H1 (cell line): Measurements from ENCODE around the gene CDK5RAP2. TPM values are rescaled to one million over a fixed set of nuclear protein-coding genes. Genes with fewer than 3 reads are reported as not detected.

Experiments
- CTCF ChIA-PET: fragments of 300-600 bp; sonication (Branson Sonifier 250); formaldehyde crosslinking; loops from one replicate; lab custom pipeline; 2021; ENCODE audit not compliant: partially characterized antibody; lab: Charles Lee
- POLR2A ChIA-PET: fragments of 300-600 bp; sonication (Branson Sonifier 250); formaldehyde crosslinking; loops from one replicate; lab custom pipeline; 2021; ENCODE audit warnings: inconsistent platforms; ENCODE audit not compliant: partially characterized antibody; lab: Charles Lee
- DNase-seq, 2 experiments: peaks; one replicate each; pipeline versions ENCODE4 v3.0.0 to v3.0.0-alpha.2; 2010 to 2022; ENCODE audit warnings: low spot score in 2 of 2, low read depth in 1 of 2, mixed read lengths in 1 of 2
- FAIRE-seq: peaks from 2 replicates; lab custom pipeline; 2011; peaks lifted over from hg19 to GRCh38; lab: Jason Lieb, UNC
- H2AFZ ChIP-seq: 2 replicates; pipeline ENCODE4 v1.8.1; 2012; ENCODE audit warnings: low read length, inconsistent platforms
- H2AK5ac ChIP-seq: 2 replicates; pipeline ENCODE4 v1.6.1; 2013; ENCODE audit warnings: low read depth, low read length
- H2BK120ac ChIP-seq: replicated peaks from 2 replicates; pipeline ENCODE3; 2013; ENCODE audit warnings: low read depth, low read length, inconsistent platforms
- H2BK12ac ChIP-seq: 2 replicates; pipeline ENCODE4 v1.6.1; 2013; ENCODE audit warnings: low read depth, low read length
- H2BK15ac ChIP-seq: 2 replicates; pipeline ENCODE4 v1.6.1; 2013; ENCODE audit warnings: low read length
- H2BK20ac ChIP-seq: 2 replicates; pipeline ENCODE4 v1.6.1; 2013; ENCODE audit warnings: low read length
- H2BK5ac ChIP-seq: 2 replicates; pipeline ENCODE4 v1.6.1; 2013; ENCODE audit warnings: low read depth, low read length
- H3K14ac ChIP-seq: 2 replicates; pipeline ENCODE4 v1.6.1; 2013; ENCODE audit warnings: inconsistent platforms; ENCODE audit not compliant: insufficient read length
- H3K18ac ChIP-seq: 2 replicates; pipeline ENCODE4 v1.6.1; 2013; ENCODE audit warnings: low read length; ENCODE audit errors: extremely low read depth
- H3K23ac ChIP-seq: 2 replicates; pipeline ENCODE4 v1.6.1; 2013; ENCODE audit warnings: inconsistent platforms; ENCODE audit not compliant: insufficient read length
- H3K23me2 ChIP-seq: 2 replicates; pipeline ENCODE4 v1.6.1; 2013; ENCODE audit warnings: low read depth, low read length
- H3K27ac ChIP-seq: 2 replicates; pipeline ENCODE4 v1.6.1; 2011; ENCODE audit warnings: low read depth, low read length, inconsistent platforms
- H3K27me3 ChIP-seq, 4 experiments: replicated peaks in 1 of 4; 1 replicate in 1 of 4; 2 replicates in 3 of 4; pipeline versions ENCODE4 v1.6.1 to v1.8.1; 2011 to 2013; ENCODE audit warnings: low read length in 3 of 4, mild to moderate bottlenecking in 3 of 4, inconsistent platforms in 2 of 4, mixed read lengths in 2 of 4, moderate library complexity in 1 of 4; ENCODE audit not compliant: control insufficient read depth in 3 of 4, insufficient read depth in 3 of 4; ENCODE audit errors: extremely low read depth in 1 of 4
- H3K36me3 ChIP-seq, 4 experiments: 2 replicates each; pipeline versions ENCODE4 v1.6.1 to v1.8.1; 2011 to 2013; ENCODE audit warnings: mild to moderate bottlenecking in 4 of 4, low read length in 3 of 4, moderate library complexity in 2 of 4, control low read depth in 1 of 4, inconsistent platforms in 1 of 4; ENCODE audit not compliant: insufficient read depth in 4 of 4, control insufficient read depth in 2 of 4
- H3K4ac ChIP-seq: replicated peaks from 2 replicates; pipeline ENCODE3; 2013; ENCODE audit warnings: low read length, low read depth, mixed read lengths, inconsistent platforms; ENCODE audit not compliant: insufficient read length
- H3K4me1 ChIP-seq, 4 experiments: replicated peaks in 1 of 4; 1 replicate in 1 of 4; 2 replicates in 3 of 4; pipeline versions ENCODE4 v1.6.1 to v1.8.1; 2011 to 2013; ENCODE audit warnings: low read length in 3 of 4, inconsistent platforms in 2 of 4, mixed read lengths in 1 of 4; ENCODE audit not compliant: insufficient read depth in 4 of 4, control insufficient read depth in 3 of 4
- H3K4me2 ChIP-seq, 2 experiments: 2 replicates each; pipeline versions ENCODE4 v1.6.1 to v1.8.1; 2011 to 2013; ENCODE audit warnings: low read depth in 2 of 2, low read length in 2 of 2, control low read depth in 1 of 2, inconsistent platforms in 1 of 2, mild to moderate bottlenecking in 1 of 2; ENCODE audit not compliant: insufficient read depth in 1 of 2
- H3K4me3 ChIP-seq, 4 experiments: fragments of 200-600, 300-600 bp in 1 of 4; sonication (generic), shearing (Covaris generic), sonication (Bioruptor Twin) in 1 of 4; 2 replicates each; pipeline versions ENCODE4 v1.5.1 to v1.8.1; 2011 to 2016; ENCODE audit warnings: low read length in 4 of 4, low read depth in 3 of 4, control low read depth in 2 of 4, inconsistent platforms in 2 of 4, mild to moderate bottlenecking in 2 of 4, mixed read lengths in 1 of 4, moderate library complexity in 1 of 4; ENCODE audit not compliant: insufficient read depth in 2 of 4; ENCODE audit errors: extremely low read depth in 1 of 4
- H3K56ac ChIP-seq: replicated peaks from 2 replicates; pipeline ENCODE3; 2013; ENCODE audit warnings: low read depth, mild to moderate bottlenecking, mixed read lengths, low read length, inconsistent platforms; ENCODE audit not compliant: insufficient read length
- H3K79me1 ChIP-seq: 2 replicates; pipeline ENCODE4 v1.6.1; 2013; ENCODE audit warnings: low read depth, low read length, control low read depth
- H3K79me2 ChIP-seq, 2 experiments: 2 replicates each; pipeline versions ENCODE4 v1.6.1 to v1.8.1; 2012 to 2013; ENCODE audit warnings: low read length in 2 of 2, mild to moderate bottlenecking in 2 of 2, inconsistent platforms in 1 of 2; ENCODE audit not compliant: insufficient read depth in 2 of 2, control insufficient read depth in 1 of 2
- H3K9ac ChIP-seq, 4 experiments: replicated peaks in 1 of 4; 1 replicate in 1 of 4; 2 replicates in 3 of 4; pipeline versions ENCODE4 v1.6.1 to v1.8.1; 2011 to 2013; ENCODE audit warnings: low read depth in 3 of 4, low read length in 3 of 4, control low read depth in 2 of 4, mild to moderate bottlenecking in 2 of 4, moderate library complexity in 2 of 4, inconsistent platforms in 1 of 4; ENCODE audit errors: extremely low read depth in 1 of 4
- H3K9me3 ChIP-seq, 2 experiments: 2 replicates each; pipeline versions ENCODE4 v1.6.1 to v1.8.1; 2012 to 2013; ENCODE audit warnings: mild to moderate bottlenecking in 2 of 2, moderate library complexity in 2 of 2, control low read depth in 1 of 2, inconsistent platforms in 1 of 2, low read depth in 1 of 2, low read length in 1 of 2, mixed read lengths in 1 of 2; ENCODE audit not compliant: insufficient read depth in 2 of 2
- H4K20me1 ChIP-seq, 2 experiments: replicated peaks in 1 of 2; 2 replicates each; pipeline versions ENCODE3 to v1.8.1; 2011 to 2013; ENCODE audit warnings: inconsistent platforms in 2 of 2, low read length in 2 of 2, mild to moderate bottlenecking in 1 of 2; ENCODE audit not compliant: insufficient read depth in 2 of 2, control insufficient read depth in 1 of 2
- H4K5ac ChIP-seq: 2 replicates; pipeline ENCODE4 v1.6.1; 2013; ENCODE audit warnings: low read length, low read depth, mixed read lengths, inconsistent platforms; ENCODE audit not compliant: insufficient read length
- H4K8ac ChIP-seq: 2 replicates; pipeline ENCODE4 v1.8.0; 2013; ENCODE audit warnings: mild to moderate bottlenecking, moderate library complexity, low read length, inconsistent platforms; ENCODE audit not compliant: insufficient read depth; ENCODE audit errors: extremely low read depth
- H4K91ac ChIP-seq: replicated peaks from 2 replicates; pipeline ENCODE3; 2013; ENCODE audit warnings: low read length, mixed read lengths, inconsistent platforms; ENCODE audit not compliant: insufficient read length
- CHD2 ChIP-seq: IDR thresholded peaks from 2 replicates; pipeline ENCODE4 v1.6.1; 2012; ENCODE audit warnings: low read length, improper control_type of control experiment
- JUN ChIP-seq: IDR thresholded peaks from 2 replicates; pipeline ENCODE4 v1.6.1; 2011; ENCODE audit warnings: low read depth, mild to moderate bottlenecking, improper control_type of control experiment, low read length
- TBP ChIP-seq: IDR thresholded peaks from 2 replicates; pipeline ENCODE4 v1.6.1; 2011; ENCODE audit warnings: low read depth, low read length, improper control_type of control experiment
- WGBS, 2 experiments: shearing (Covaris generic) in 1 of 2; methylation state at CpG; one replicate each; pipeline versions ENCODE4 v1.1.6 to v1.1.7; 2013 to 2015; ENCODE audit warnings: low lambda C conversion rate in 2 of 2, mixed read lengths in 2 of 2, inconsistent platforms in 1 of 2, low coverage in 1 of 2, missing lambda C conversion rate in 1 of 2; ENCODE audit not compliant: insufficient replicate concordance in 2 of 2, insufficient coverage in 1 of 2, insufficient read length in 1 of 2; ENCODE audit errors: extremely low coverage in 1 of 2, missing lambda C conversion rate in 1 of 2; 5-methylcytosine and 5-hydroxymethylcytosine counted together
- polyA plus RNA-seq, 7 experiments: library from polyadenylated mRNA; depleted of rRNA in 3 of 7; stranded (reverse) in 5 of 7; unstranded in 2 of 7; fragments of >200 nt in 5 of 7; fragments of 200-250 nt in 2 of 7; gene quantifications; 1 replicate in 5 of 7; 2 replicates in 1 of 7; 4 replicates in 1 of 7; pipeline versions ENCODE4 v1.2.1 to v1.2.3, GENCODE V29; 2011 to 2013; ENCODE audit warnings: missing spikeins in 2 of 7, mixed read lengths in 2 of 7
- total RNA-seq: library from RNA; stranded (reverse); fragmentation: NEBNext Ultra II Directional; extraction: Animal tissue kit (Norgen Biotek cat#: 25700); gene quantifications from 2 replicates; pipeline ENCODE4 v1.2.1, GENCODE V29; 2021

Gene CDK5RAP2
- total and polyA plus RNA-seq, 2 of the 8 experiments (the other 6 are each of a cell fraction or from before 2014, with no cell fraction given): 19.8 to 49.4 TPM

- Histone ChIP-seq H2AFZ (no peak overlapping the region), H3K18ac (no peak overlapping the region), H2BK120ac (no peak overlapping the region), H3K36me3 (no peaks in the 10 kb centered on the region), H3K27ac (no peak overlapping the region), H4K91ac (no peak overlapping the region), H3K4me1 (no peaks in the 10 kb centered on the region), H3K79me2 (no peaks in the 10 kb centered on the region), H2AK5ac (no peak overlapping the region), H2BK12ac (no peak overlapping the region), H2BK5ac (no peak overlapping the region), H3K23ac (no peak overlapping the region), H3K23me2 (no peaks in the 10 kb centered on the region; the same call in 1 of the 2 replicates), H3K14ac (no peak overlapping the region), H2BK20ac (no peak overlapping the region), H3K4me2 (no peak overlapping the region), H3K56ac (no peak overlapping the region), H3K4me3 (no peak overlapping the region), H3K79me1 (no peaks in the 10 kb centered on the region), H3K9me3 (no peaks in the 10 kb centered on the region), H4K20me1 (no peaks in the 10 kb centered on the region), H3K4ac (no peak overlapping the region), H3K27me3 (no peaks in the 10 kb centered on the region), H4K8ac (no peak overlapping the region), H4K5ac (no peak overlapping the region), H2BK15ac (no peak overlapping the region), H3K9ac (no peak overlapping the region)
- no peak for DNase-seq
- no peak for FAIRE-seq
- WGBS, 2 experiments: 74% methylated on average over 2 of the region's 2 CpGs; no CpG with 5 or more reads in 1 of the 2 experiments
- no peak for TF ChIP-seq TBP
- no peak for TF ChIP-seq CHD2
- TF ChIP-seq JUN: no peak
- ChIA-PET POLR2A (no interaction called here), CTCF (interaction anchor here (0.7 kb wide), 1 partner anchor 19 kb away, joined by 3 read pairs; no protein-coding TSS in a partner anchor)
Observed at GRCh38 chr9:120593955-120594277, 13.9 kb upstream of the CDK5RAP2 start.
